H9 (cell line): ENCODE measurements around the gene PIGS. TPM values are rescaled to one million over a fixed set of nuclear protein-coding genes. Genes with fewer than 3 reads are reported as not detected.

Experiments
- DNase-seq: peaks from one replicate; pipeline ENCODE4 v3.0.0-alpha.2; 2017
- H2AFZ ChIP-seq: one replicate; pipeline ENCODE4 v1.6.1; 2013; ENCODE audit warnings: mild to moderate bottlenecking, low read length, control low read depth, moderate library complexity
- H2AK5ac ChIP-seq: 2 replicates; pipeline ENCODE4 v1.6.1; 2013; ENCODE audit warnings: low read length, control low read depth, mixed read lengths; ENCODE audit not compliant: insufficient read length
- H2BK120ac ChIP-seq: one replicate; pipeline ENCODE4 v1.6.1; 2013; ENCODE audit warnings: low read depth, mild to moderate bottlenecking, low read length, control low read depth, inconsistent platforms; ENCODE audit not compliant: poor library complexity, severe bottlenecking
- H2BK12ac ChIP-seq: 2 replicates; pipeline ENCODE4 v1.6.1; 2013; ENCODE audit warnings: low read length, control low read depth, mixed read lengths, low read depth; ENCODE audit not compliant: insufficient read length
- H2BK15ac ChIP-seq: 2 replicates; pipeline ENCODE4 v1.6.1; 2013; ENCODE audit warnings: low read depth, low read length, control low read depth
- H2BK20ac ChIP-seq: one replicate; pipeline ENCODE4 v1.6.1; 2013; ENCODE audit warnings: low read depth, mild to moderate bottlenecking, low read length, control low read depth, inconsistent platforms; ENCODE audit not compliant: poor library complexity, severe bottlenecking
- H2BK5ac ChIP-seq: 2 replicates; pipeline ENCODE4 v1.6.1; 2013; ENCODE audit warnings: low read length, control low read depth, mixed read lengths; ENCODE audit not compliant: insufficient read length
- H3K14ac ChIP-seq: 2 replicates; pipeline ENCODE4 v1.6.1; 2013; ENCODE audit warnings: low read length, control low read depth; ENCODE audit not compliant: insufficient read depth
- H3K18ac ChIP-seq: 2 replicates; pipeline ENCODE4 v1.6.1; 2013; ENCODE audit warnings: low read depth, mild to moderate bottlenecking, mixed read lengths, low read length, control low read depth; ENCODE audit not compliant: insufficient read length
- H3K23ac ChIP-seq: 2 replicates; pipeline ENCODE4 v1.6.1; 2013; ENCODE audit warnings: low read length, control low read depth, mixed read lengths, low read depth; ENCODE audit not compliant: insufficient read length
- H3K23me2 ChIP-seq: 2 replicates; pipeline ENCODE4 v1.6.1; 2013; ENCODE audit warnings: low read depth, mild to moderate bottlenecking, mixed read lengths, low read length, control low read depth; ENCODE audit not compliant: insufficient read length, poor library complexity, severe bottlenecking
- H3K27ac ChIP-seq: 2 replicates; pipeline ENCODE4 v1.5.1; 2013; ENCODE audit warnings: low read length, control low read depth, mixed read lengths, low read depth; ENCODE audit not compliant: insufficient read length
- H3K27me3 ChIP-seq: 2 replicates; pipeline ENCODE4 v1.6.1; 2013; ENCODE audit warnings: low read length, control low read depth, inconsistent platforms; ENCODE audit not compliant: insufficient read depth
- H3K4ac ChIP-seq: 2 replicates; pipeline ENCODE4 v1.6.1; 2013; ENCODE audit warnings: low read depth, mild to moderate bottlenecking, control low read depth, inconsistent platforms, low read length, moderate library complexity
- H3K4me1 ChIP-seq: 2 replicates; pipeline ENCODE4 v1.6.1; 2013; ENCODE audit warnings: low read length, control low read depth, inconsistent platforms; ENCODE audit not compliant: insufficient read depth
- H3K4me2 ChIP-seq: 2 replicates; pipeline ENCODE4 v1.6.1; 2013; ENCODE audit warnings: low read length, control low read depth, mixed read lengths; ENCODE audit not compliant: insufficient read length, insufficient read depth
- H3K56ac ChIP-seq: 2 replicates; pipeline ENCODE4 v1.6.1; 2013; ENCODE audit warnings: low read depth, mild to moderate bottlenecking, mixed read lengths, low read length, control low read depth; ENCODE audit not compliant: insufficient read length
- H3K79me1 ChIP-seq: 2 replicates; pipeline ENCODE4 v1.6.1; 2013; ENCODE audit warnings: low read depth, mild to moderate bottlenecking, moderate library complexity, low read length, control low read depth, inconsistent platforms; ENCODE audit not compliant: insufficient read depth, poor library complexity, severe bottlenecking
- H3K79me2 ChIP-seq: 2 replicates; pipeline ENCODE4 v1.6.1; 2013; ENCODE audit warnings: low read length, control low read depth, inconsistent platforms; ENCODE audit not compliant: insufficient read depth
- H3K9ac ChIP-seq: 2 replicates; pipeline ENCODE4 v1.6.1; 2013; ENCODE audit warnings: low read length, control low read depth, mixed read lengths; ENCODE audit not compliant: insufficient read length; ENCODE audit errors: extremely low read depth
- H3K9me3 ChIP-seq: one replicate; pipeline ENCODE4 v1.6.1; 2013; ENCODE audit warnings: low read depth, low read length, inconsistent platforms; ENCODE audit not compliant: control insufficient read depth
- H3T11ph ChIP-seq: one replicate; pipeline ENCODE4 v1.6.1; 2013; ENCODE audit warnings: mild to moderate bottlenecking, low read length, control low read depth, inconsistent platforms
- H4K20me1 ChIP-seq: one replicate; pipeline ENCODE4 v1.6.1; 2013; ENCODE audit not compliant: control insufficient read depth, insufficient read length, insufficient read depth
- H4K5ac ChIP-seq: 2 replicates; pipeline ENCODE4 v1.6.1; 2013; ENCODE audit warnings: low read depth, mild to moderate bottlenecking, mixed read lengths, low read length, control low read depth; ENCODE audit not compliant: insufficient read length
- H4K8ac ChIP-seq: replicated peaks from 2 replicates; pipeline ENCODE4 v1.6.1; 2013; ENCODE audit warnings: low read length, control low read depth, mixed read lengths, low read depth; ENCODE audit not compliant: insufficient read length
- H4K91ac ChIP-seq: 2 replicates; pipeline ENCODE4 v1.6.1; 2013; ENCODE audit warnings: low read depth, mild to moderate bottlenecking, moderate library complexity, mixed read lengths, low read length, control low read depth; ENCODE audit not compliant: insufficient read length
- H3K27ac Mint-ChIP-seq, 3 experiments: 2 replicates in 2 of 3; 3 replicates in 1 of 3; pipeline ENCODE4 v1.8.0; 2020 to 2021; ENCODE audit warnings: mixed read lengths in 3 of 3, mild to moderate bottlenecking in 1 of 3, moderate library complexity in 1 of 3
- H3K27me3 Mint-ChIP-seq: 2 replicates; pipeline ENCODE4 v1.8.0; 2021; ENCODE audit warnings: low read depth, mild to moderate bottlenecking, moderate library complexity, mixed read lengths
- H3K36me3 Mint-ChIP-seq, 3 experiments: 2 replicates in 2 of 3; 3 replicates in 1 of 3; pipeline ENCODE4 v1.8.0; 2020 to 2021; ENCODE audit warnings: low read depth in 3 of 3, mixed read lengths in 3 of 3; ENCODE audit not compliant: insufficient read depth in 1 of 3
- H3K4me1 Mint-ChIP-seq, 2 experiments: 2 replicates each; pipeline ENCODE4 v1.8.0; 2020; ENCODE audit warnings: mixed read lengths in 2 of 2
- H3K4me3 Mint-ChIP-seq, 2 experiments: 2 replicates in 1 of 2; 3 replicates in 1 of 2; pipeline ENCODE4 v1.8.0; 2020 to 2021; ENCODE audit warnings: mild to moderate bottlenecking in 2 of 2, mixed read lengths in 2 of 2, moderate library complexity in 1 of 2
- H3K9me3 Mint-ChIP-seq, 2 experiments: 2 replicates in 1 of 2; 3 replicates in 1 of 2; pipeline ENCODE4 v1.8.0; 2020; ENCODE audit warnings: mild to moderate bottlenecking in 2 of 2, mixed read lengths in 2 of 2, moderate library complexity in 1 of 2
- CTCF ChIP-seq: fragments of 200-600 bp; sonication (generic); conservative IDR thresholded peaks from 3 replicates; pipeline ENCODE4 v1.8.0; 2021; ENCODE audit warnings: antibody characterized with exemption, mild to moderate bottlenecking
- WGBS: extraction: QIAGEN DNeasy Blood & Tissue Kit; methylation state at CpG from one replicate; pipeline ENCODE4 v1.1.7; 2013; ENCODE audit warnings: missing lambda C conversion rate, low lambda C conversion rate, mixed read lengths; ENCODE audit not compliant: insufficient read length; ENCODE audit errors: extremely low coverage; 5-methylcytosine and 5-hydroxymethylcytosine counted together
- total RNA-seq: library from RNA; stranded (reverse); gene quantifications from 2 replicates; pipeline ENCODE4 v1.2.1, GENCODE V29; 2021

Gene PIGS
- total RNA-seq, 1 experiment from 2014 or later = 45.8 TPM

GRCh38 chr17:28528327-28529012 is 42.9 kb downstream of the PIGS start:
- H4K5ac ChIP-seq = no peak overlapping the region
- no peak overlapping the region for H2AFZ ChIP-seq
- no peaks in the 10 kb centered on the region for H3K4me1 ChIP-seq
- H3K4ac ChIP-seq = no peak overlapping the region
- H3K79me2 ChIP-seq = no peaks in the 10 kb centered on the region
- H2BK12ac ChIP-seq = no peak overlapping the region
- H3K56ac ChIP-seq = no peak overlapping the region
- no peak overlapping the region for H3K18ac ChIP-seq
- H3K9me3 Mint-ChIP-seq = no peaks in the 10 kb centered on the region
- WGBS = no CpG with 5 or more reads among the region's 9 CpGs
- H3T11ph ChIP-seq = no peak overlapping the region
- H4K20me1 ChIP-seq = no peaks in the 10 kb centered on the region
- no peak overlapping the region for H2AK5ac ChIP-seq
- H2BK5ac ChIP-seq = no peak overlapping the region
- no peaks in the 10 kb centered on the region for H3K36me3 Mint-ChIP-seq
- no peak overlapping the region for H3K27ac ChIP-seq
- H3K4me3 Mint-ChIP-seq = no peak overlapping the region
- no peak overlapping the region for H4K8ac ChIP-seq
- H3K9me3 ChIP-seq = no peaks in the 10 kb centered on the region
- H2BK20ac ChIP-seq = no peak overlapping the region
- H3K27me3 ChIP-seq = no peaks in the 10 kb centered on the region
- H2BK120ac ChIP-seq = no peak overlapping the region
- H3K4me1 Mint-ChIP-seq = peaks cover 2 to 27% of the 10 kb centered on the region in 2 experiments; a peak in 3 of 4 replicates
- H3K23me2 ChIP-seq = no peaks in the 10 kb centered on the region
- no peak for TF ChIP-seq CTCF
- H3K23ac ChIP-seq = no peak overlapping the region
- H3K9ac ChIP-seq = no peak overlapping the region
- H2BK15ac ChIP-seq = no peak overlapping the region
- no peak for DNase-seq
- H3K79me1 ChIP-seq = no peaks in the 10 kb centered on the region
- H3K4me2 ChIP-seq = no peak overlapping the region
- H4K91ac ChIP-seq = no peak overlapping the region
- H3K14ac ChIP-seq = no peak overlapping the region
- H3K27me3 Mint-ChIP-seq = peaks cover 12% of the 10 kb centered on the region
- H3K27ac Mint-ChIP-seq = no peak overlapping the region
